ENCODE measurements around the gene EYS.

EYS gene

DNA sequence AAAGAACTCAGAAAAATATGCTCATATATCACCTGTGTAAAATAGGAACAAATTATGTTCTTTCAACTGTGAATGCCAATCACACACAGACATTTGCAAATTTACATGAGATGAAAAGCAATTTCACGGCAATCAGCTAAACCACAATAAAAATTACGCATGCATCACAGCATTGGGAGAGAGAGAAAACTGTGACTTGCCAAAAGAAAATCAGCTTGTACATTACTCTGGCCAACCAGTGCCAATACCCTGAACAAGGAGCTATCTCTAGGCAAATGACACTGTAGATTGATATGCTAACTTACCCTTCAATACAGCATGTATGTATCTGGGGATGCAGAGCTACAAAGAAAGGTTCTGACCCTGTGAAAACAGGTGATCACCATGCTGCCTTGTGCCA lies 515.6 kb downstream of the EYS start:
- no peak for DNase-seq

GRCh38 chr6:65189236-65189881 lies 517.7 kb downstream of the EYS start:
- no peak for DNase-seq

GRCh38 chr6:65186826-65187225 lies 520.2 kb downstream of the EYS start:
- DNase-seq = no peak

DNA sequence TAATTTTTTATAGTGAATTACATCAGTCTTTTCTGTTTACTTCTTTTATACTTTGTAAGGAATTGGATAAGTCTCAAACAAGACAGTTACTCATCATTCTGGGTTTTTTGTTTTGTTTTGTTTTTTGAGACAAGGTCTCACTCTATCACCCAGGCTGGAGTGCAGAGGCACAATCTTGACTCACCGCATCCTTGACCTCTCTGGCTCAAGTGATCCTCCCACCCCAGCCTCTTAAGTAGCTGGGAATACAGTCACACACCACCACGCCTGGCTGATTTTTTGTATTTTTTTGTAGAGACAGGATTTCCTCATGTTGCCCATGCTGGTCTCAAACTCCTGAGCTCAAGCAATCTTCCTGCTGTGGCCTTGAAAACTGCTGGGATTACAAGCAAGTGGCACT lies 524.3 kb downstream of the EYS start:
- no peak for DNase-seq

DNA sequence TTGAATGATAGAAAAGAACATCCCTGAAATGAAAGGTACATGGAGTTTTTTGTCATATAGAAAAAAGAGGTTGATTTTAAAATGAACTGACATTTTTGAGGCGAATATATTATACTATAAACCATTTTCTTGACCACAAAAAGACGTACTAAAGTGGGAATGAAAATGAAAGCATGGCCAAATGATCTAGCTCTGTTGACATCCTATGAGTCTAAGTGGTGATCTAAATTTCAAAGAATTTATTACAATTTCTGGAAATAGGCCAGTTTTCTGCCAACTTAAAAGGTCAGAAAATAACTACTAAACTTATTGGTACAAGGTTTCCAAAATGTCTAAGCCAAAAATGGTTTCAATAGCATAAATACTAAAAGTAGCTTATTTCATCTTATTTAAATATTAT lies 536.8 kb downstream of the EYS start:
- DNase-seq = no peak

DNA sequence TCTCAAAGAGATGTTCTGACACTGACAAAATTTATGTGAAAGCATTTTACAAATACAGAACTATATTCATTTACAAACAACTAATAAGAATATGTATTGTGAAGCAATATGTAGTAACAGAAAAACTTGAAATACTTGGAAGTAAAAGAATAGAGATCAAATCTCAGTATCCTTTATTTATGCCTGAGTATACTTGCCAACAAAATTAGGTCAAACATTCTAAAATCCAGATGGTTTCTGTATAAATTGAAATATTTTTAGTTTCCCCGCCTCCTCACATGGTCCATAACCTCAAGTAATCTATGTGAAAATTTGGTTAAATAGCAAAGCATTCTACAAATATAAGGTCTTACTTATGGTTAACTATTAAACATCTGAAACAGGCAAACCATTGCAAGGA lies 545.4 kb downstream of the EYS start:
- DNase-seq = no peak

- no peak for DNase-seq
Measured at GRCh38 chr6:65157025-65157424, 550.0 kb downstream of the EYS start.

- no peak for DNase-seq
Measured at GRCh38 chr6:65155083-65155482, 551.9 kb downstream of the EYS start.

DNA sequence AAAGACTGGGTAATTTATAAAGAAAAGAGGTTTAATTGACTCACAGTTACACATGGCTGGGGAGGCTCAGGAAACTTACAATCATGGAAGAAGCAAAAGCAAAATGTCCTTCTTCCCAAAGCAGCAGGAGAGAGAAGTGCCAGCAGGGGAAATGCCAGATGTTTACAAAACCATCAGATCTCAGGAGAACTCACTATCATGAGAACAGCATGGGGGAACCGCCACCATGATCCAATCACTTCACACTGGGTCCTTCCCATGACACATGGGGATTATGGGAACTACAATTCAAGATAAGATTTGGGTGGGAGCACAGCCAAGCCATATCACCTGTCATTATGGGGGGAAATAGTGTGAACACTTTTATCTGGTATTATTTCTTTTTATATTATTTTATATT lies 557.2 kb downstream of the EYS start:
- no peak for DNase-seq

- DNase-seq = no peak
Measured at GRCh38 chr6:65148839-65149238, 558.2 kb downstream of the EYS start.

- DNase-seq = no peak
Measured at GRCh38 chr6:65135567-65135966, 571.5 kb downstream of the EYS start.

DNA sequence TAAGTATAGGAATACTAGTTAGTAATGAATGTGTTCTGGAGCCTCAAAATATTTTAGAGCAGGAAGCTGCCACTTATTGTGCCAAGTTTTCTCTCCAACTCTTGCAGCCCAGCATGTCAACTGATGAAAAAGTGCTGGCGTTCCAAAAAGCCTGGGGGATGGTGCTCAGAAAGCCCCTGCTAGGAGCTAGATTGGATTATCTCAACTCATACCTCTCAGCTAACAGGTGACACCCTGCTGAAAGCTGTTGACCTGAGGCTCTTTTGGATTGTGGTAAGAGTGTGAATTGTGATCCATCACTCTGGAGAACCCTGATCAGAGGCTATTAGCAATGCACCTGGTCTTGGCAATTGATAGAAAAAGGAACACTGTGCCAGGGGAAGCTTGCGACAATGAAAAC lies 580.4 kb downstream of the EYS start:
- no peak for DNase-seq

GRCh38 chr6:65123521-65123920 lies 583.5 kb downstream of the EYS start:
- DNase-seq = no peak

DNA sequence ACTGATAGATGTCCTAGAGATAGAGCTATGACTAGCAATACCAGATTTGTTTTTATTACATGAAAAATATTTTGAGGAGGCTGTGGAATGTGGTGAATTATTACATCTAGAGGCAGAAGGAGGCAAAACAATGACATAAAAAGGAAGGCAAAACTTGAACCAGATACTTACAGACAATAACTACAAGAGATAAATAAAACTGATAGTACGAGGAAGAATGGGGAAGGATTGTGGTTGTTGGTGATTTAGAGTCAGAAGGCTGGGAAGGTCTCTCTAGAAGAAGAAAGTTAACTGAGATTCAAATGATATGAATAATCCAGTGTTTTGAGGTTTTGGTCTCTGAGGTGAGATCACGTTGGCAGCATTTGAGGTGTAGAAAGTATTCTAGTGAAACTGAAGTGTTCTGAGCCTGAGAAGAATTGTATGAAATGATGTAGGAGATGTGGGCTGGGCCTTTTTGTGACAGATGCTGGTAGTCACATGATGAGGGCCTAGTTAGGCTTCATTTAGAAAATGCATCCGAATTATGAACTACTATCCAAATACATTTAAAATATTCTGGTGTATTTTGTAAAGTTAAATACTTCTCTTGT lies 589.1 kb downstream of the EYS start:
- no peak for DNase-seq

GRCh38 chr6:65116326-65116725 lies 590.7 kb downstream of the EYS start:
- DNase-seq = no peak

DNA sequence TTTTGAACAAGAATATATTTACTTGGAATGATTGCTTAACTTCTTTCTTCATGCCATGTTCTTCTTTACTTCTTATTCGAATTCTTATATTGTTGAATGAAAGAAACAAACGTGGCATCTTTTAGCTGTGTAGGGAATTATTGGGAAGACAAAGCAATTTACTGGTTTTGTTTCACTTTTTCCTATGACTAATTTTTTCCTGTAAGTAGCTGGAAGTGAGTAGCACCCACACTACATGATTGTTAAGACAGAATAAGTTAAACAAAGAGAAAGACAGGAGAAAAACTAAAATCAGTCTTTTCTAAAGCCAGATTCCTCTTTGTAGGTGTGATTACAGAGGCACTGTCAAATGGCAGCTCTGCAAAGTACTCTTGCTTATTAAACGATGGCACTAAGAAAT lies 593.4 kb downstream of the EYS start:
- no peak for DNase-seq

- DNase-seq = no peak
Measured at GRCh38 chr6:65112435-65112834, 594.6 kb downstream of the EYS start.

DNA sequence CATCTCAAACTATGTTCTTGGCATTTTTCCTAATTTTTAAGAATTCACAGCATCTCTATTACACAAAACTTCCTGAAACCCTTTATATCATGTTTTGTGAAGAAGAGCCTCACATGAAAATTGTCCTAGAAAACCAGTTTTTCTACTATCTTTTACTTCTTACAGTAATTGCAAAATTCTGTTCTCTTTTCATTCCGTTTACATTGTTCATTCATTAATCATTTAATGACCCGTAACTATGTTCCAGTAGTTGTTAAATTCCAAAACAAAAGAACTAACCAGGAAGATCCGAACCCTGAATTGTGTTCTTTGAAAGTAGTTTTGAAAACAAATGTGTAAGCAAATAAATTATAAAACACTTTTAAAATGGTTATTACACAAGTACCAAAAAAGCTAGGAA lies 597.0 kb downstream of the EYS start:
- DNase-seq = no peak

- DNase-seq = no peak
Measured at GRCh38 chr6:65098349-65098748, 608.7 kb downstream of the EYS start.

GRCh38 chr6:65091561-65091960 lies 615.5 kb downstream of the EYS start:
- no peak for DNase-seq

- no peak for DNase-seq
Measured at GRCh38 chr6:65088575-65088974, 618.5 kb downstream of the EYS start.

DNA sequence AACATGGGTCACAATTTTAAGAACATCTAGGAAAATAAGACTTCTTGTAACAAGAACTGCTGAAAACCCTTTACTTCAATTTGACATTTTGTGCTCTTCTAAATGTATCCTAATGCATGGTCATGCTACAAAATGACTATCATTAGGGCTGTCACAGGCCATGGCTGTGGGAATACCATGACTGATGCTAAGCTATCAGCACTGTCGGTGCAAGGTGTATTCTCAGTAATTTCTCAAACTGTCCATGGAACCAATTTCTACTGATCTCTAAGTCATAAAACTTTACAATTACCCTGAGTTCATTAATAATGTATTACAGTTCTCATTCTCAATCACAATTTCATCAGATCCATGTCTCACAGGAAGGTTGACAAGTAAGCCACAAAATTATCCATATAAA lies 625.3 kb downstream of the EYS start:
- no peak for DNase-seq

DNA sequence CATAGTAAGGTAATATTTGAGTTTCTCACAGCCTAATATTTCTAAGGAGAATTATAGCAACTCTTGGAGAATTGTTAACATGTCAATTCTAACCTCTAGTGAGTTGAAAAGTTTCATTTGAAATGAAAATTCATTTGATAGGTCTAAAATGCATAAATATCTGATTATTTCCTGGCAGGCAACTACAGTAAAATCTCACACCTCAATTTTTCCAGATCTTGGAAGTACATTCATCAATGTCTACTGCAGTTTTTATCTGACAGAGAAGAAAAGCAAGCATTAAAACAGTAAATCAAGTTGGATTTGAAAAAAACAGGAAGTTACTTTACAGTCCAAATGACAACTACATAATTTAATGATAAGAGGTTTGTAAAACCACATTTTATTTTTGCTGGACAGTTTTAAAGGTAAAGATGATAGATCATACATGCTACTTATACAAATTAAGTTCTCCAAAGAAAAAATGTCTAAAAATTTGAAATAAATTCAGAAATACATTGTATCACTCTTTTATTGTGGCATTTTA lies 631.3 kb downstream of the EYS start:
- no peak for DNase-seq

DNA sequence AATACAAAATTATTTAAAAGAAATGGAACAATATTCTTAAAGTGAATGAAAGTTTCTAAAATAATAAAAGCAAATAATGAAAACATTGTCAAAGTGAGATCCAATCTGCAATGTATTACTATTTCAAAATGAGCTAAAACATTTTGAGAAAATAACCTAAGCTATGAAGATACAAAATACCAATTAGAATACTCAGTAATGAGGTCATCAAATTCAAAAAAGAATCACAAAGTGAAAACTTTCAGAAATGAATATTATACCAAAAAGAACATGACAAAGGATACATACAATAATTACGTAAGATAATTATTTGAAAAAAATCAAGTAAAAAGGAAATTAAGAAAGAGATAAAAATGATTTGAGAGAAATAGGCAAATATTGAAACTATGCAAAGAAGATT lies 634.5 kb downstream of the EYS start:
- no peak for DNase-seq

DNA sequence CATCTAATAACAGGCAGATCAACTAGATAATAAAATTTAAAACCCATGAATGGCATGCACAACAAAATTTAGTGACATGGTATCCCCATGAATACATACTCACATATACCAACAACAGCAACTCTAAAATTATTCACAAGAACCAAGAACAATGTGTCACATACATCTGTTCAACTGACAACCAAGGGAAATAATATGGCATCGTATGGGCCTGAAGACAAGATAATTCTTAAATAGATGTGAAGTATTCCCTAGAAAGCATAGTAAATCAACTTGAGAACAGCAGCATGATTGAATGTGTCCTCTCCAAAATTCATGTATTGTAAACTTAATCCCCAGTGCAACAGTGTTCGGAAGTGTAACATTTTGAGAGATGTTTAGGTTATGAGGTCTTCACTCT lies 635.5 kb downstream of the EYS start:
- no peak for DNase-seq

All from stimulated activated naive CD4-positive, alpha-beta T cell (primary cell).